Activated naive CD4-positive, alpha-beta T cell treated with anti-CD3 and anti-CD28 coated beads, Interleukin-2, amount 50 U/mL, for 72 hours (primary cell): ENCODE data around the gene TRMO. TPM values are rescaled to one million over a fixed set of nuclear protein-coding genes. Genes with fewer than 3 reads are reported as not detected.

Experiments used
- ATAC-seq, 2 donors: fragments of 150-1000 bp; cut with Tn5 transposase; 2 replicates each; pipeline ENCODE4 v1.10.0; 2021; ENCODE audit warnings: mild to moderate bottlenecking in 2 of 2, moderate library complexity in 2 of 2
- DNase-seq, 2 donors: peaks; one replicate each; pipeline ENCODE4 v3.0.0; 2021 to 2022; ENCODE audit warnings: low spot score in 2 of 2
- H3K27ac Mint-ChIP-seq, 2 donors: one replicate each; pipeline ENCODE4 v1.8.0; 2022; ENCODE audit warnings: mild to moderate bottlenecking in 2 of 2, mixed read lengths in 2 of 2
- H3K36me3 Mint-ChIP-seq, 2 donors: one replicate each; pipeline ENCODE4 v1.8.0; 2022; ENCODE audit warnings: mixed read lengths in 2 of 2
- H3K9me3 Mint-ChIP-seq, 2 donors: one replicate each; pipeline ENCODE4 v1.8.0; 2022; ENCODE audit warnings: mixed read lengths in 2 of 2
- total RNA-seq, 2 donors: library from RNA; stranded (reverse); gene quantifications; one replicate each; pipeline ENCODE4 v1.2.3, GENCODE V29; 2022

TRMO gene
- total RNA-seq, 2 donors from 2014 or later = 16.3 to 16.9 TPM

DNA sequence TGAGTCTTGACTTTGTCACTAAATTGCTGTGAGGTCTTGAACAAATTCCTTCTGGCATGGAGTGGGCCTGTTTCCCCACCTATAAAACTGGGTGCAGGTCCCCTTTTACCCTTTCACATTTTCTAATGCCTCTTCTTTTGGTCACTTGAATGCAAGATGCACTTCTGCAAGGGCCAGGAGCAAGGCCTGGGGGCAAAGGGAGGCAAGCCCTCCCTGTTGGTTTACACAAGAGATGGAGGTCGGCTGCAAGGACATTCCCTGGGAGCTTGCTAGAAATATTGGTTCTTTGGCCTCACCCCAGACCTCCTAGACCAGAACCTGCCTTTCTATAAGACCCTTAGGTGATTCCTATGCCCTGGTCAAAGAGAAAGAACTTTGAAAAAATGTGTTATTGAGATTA lies 63.5 kb downstream of the TRMO start:
- Mint-ChIP-seq H3K27ac (no peak overlapping the region), H3K9me3 (no peaks in the 10 kb centered on the region), H3K36me3 (peaks cover 0 to 13% of the 10 kb centered on the region in 2 donors)
- no peak for DNase-seq
- ATAC-seq = no peak

- ATAC-seq (no peak), DNase-seq (no peak)
- Mint-ChIP-seq H3K9me3 (no peaks in the 10 kb centered on the region), H3K36me3 (peaks cover 0 to 13% of the 10 kb centered on the region in 2 donors), H3K27ac (no peak overlapping the region)
Measured at GRCh38 chr9:97858393-97858713, 63.9 kb downstream of the TRMO start.

DNA sequence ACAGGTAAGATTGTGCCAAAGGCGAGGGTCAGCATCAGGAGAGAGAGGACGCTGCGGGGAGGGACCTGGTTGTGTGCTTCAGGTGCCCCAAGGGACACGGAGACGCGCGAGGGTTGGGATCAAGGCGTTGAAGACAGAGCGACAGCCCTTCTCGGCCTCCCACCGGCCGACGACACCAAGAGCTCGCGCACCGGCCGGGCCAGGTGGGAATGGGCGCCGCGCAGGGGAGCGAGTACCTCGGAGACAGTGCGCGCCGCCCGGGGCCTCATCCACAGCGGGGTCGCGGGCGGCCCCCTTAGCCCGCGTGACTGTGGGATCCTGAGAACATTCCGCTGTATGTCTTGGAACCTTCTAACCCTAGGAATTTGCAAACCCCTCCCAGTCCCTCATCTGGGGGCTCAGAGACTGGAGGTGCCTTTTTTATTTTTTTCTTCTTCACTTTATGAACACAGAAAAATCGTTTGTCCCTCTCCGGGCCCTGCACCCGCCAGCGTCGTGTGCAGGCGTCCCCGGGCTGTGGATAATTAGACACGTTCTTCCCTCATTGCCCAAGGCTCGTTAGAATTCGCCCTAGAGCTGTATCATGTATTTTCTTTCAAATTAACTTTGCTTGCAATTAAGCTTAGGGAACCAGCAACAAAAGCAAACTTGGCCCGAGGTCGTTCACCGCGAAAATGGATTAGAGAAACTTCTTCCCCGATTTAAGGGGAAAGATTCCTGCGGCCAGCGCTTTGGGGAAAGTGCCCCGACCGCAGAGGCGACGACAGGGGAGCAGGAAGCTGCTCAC lies 64.5 kb downstream of the TRMO start:
- no peak overlapping the region for H3K27ac Mint-ChIP-seq

GRCh38 chr9:97856857-97857605 lies 65.3 kb downstream of the TRMO start:
- peaks cover 0 to 13% of the 10 kb centered on the region in 2 donors for H3K36me3 Mint-ChIP-seq
- H3K9me3 Mint-ChIP-seq = no peaks in the 10 kb centered on the region
- H3K27ac Mint-ChIP-seq = no peak overlapping the region
- ATAC-seq = no peak
- no peak for DNase-seq

More for the DNA sequence above, 64.5 kb downstream of the TRMO start:
- no peaks in the 10 kb centered on the region for H3K9me3 Mint-ChIP-seq
- peaks cover 0 to 13% of the 10 kb centered on the region in 2 donors for H3K36me3 Mint-ChIP-seq
- DNase-seq (no peak), ATAC-seq (no peak)

- Mint-ChIP-seq H3K27ac (no peak overlapping the region), H3K36me3 (peaks cover 0 to 13% of the 10 kb centered on the region in 2 donors), H3K9me3 (no peaks in the 10 kb centered on the region)
- no peak for DNase-seq
- ATAC-seq = no peak
Measured at GRCh38 chr9:97855899-97856298, 66.4 kb downstream of the TRMO start.

- ATAC-seq (no peak), DNase-seq (no peak)
Measured at GRCh38 chr9:97855486-97855875, 66.8 kb downstream of the TRMO start.

DNA sequence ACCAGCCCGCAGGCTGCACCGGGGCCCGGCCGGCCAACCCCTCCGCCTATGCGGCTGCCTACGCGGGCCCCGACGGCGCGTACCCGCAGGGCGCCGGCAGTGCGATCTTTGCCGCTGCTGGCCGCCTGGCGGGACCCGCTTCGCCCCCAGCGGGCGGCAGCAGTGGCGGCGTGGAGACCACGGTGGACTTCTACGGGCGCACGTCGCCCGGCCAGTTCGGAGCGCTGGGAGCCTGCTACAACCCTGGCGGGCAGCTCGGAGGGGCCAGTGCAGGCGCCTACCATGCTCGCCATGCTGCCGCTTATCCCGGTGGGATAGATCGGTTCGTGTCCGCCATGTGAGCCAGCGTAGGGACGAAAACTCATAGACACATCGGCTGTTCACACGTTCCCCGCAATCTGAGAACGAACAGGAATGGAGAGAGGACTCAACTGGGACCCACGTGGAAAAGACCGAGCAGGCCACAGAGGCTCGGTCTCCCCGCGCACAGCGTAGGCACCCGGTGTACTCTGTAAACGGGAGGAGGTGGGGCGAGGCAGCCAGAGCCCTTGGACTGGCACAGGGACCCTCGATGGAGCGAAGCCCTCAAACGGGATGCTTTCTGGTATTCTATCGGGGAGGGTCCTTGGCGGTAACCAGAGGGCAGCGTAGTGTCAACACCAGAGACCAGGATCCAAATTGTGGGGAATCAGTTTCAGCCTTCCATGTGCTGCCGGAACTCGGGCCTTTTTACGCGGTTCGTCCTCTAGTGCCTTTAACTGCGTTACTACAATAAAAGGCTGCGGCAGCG lies 67.4 kb downstream of the TRMO start:
- Mint-ChIP-seq H3K27ac (no peak overlapping the region), H3K9me3 (no peaks in the 10 kb centered on the region), H3K36me3 (peaks cover 0 to 13% of the 10 kb centered on the region in 2 donors)
- DNase-seq (no peak), ATAC-seq (no peak)

More at GRCh38 chr9:97855486-97855875, 66.8 kb downstream of the TRMO start:
- Mint-ChIP-seq H3K36me3 (peaks cover 0 to 13% of the 10 kb centered on the region in 2 donors), H3K9me3 (no peaks in the 10 kb centered on the region), H3K27ac (no peak overlapping the region)

Other genes with a start within 250 kb of the TRMO start
- gene XPA, start 225.2 kb downstream of the TRMO start, total RNA-seq = 1 to 10 TPM; 7.7 to 8.4 TPM
- under 1 TPM; 0.06 to 0.07 TPM for gene FOXE1, start 69.3 kb downstream of the TRMO start, total RNA-seq
- 1 to 10 TPM; 1.9 to 2.1 TPM for gene HEMGN, start 15.7 kb upstream of the TRMO start, total RNA-seq
- 100 to 1,000 TPM; 255 to 315 TPM for gene ANP32B, start 60.8 kb upstream of the TRMO start, total RNA-seq
- gene NANS, start 134.2 kb upstream of the TRMO start, total RNA-seq = 10 to 100 TPM; 55.9 to 60.0 TPM
- 10 to 100 TPM; 37.3 to 59.3 TPM for gene TRIM14, start 196.7 kb upstream of the TRMO start, total RNA-seq